Peyer's patch (tissue), 4 donors: ENCODE data around the gene LOXHD1.

ENCODE experiments used
- POLR2A ChIP-seq, 2 donors: fragments of 450-650 bp; IDR thresholded peaks; one replicate each; pipeline ENCODE4 v1.5.1; 2017; ENCODE audit warnings: antibody characterized with exemption in 2 of 2, mild to moderate bottlenecking in 2 of 2, moderate library complexity in 2 of 2
- TF ChIP-seq, protein P1 (sequence below), 6 experiments: fragments of 450-650 bp in 4 of 6; fragments of 200-600 bp in 2 of 6; sonication (generic) in 1 of 6; IDR thresholded peaks; one replicate each; pipeline ENCODE4 v1.5.1; 2017 to 2019; ENCODE audit warnings: antibody characterized with exemption in 6 of 6, mild to moderate bottlenecking in 3 of 6, moderate library complexity in 1 of 6

- TF ChIP-seq, protein P1, sequence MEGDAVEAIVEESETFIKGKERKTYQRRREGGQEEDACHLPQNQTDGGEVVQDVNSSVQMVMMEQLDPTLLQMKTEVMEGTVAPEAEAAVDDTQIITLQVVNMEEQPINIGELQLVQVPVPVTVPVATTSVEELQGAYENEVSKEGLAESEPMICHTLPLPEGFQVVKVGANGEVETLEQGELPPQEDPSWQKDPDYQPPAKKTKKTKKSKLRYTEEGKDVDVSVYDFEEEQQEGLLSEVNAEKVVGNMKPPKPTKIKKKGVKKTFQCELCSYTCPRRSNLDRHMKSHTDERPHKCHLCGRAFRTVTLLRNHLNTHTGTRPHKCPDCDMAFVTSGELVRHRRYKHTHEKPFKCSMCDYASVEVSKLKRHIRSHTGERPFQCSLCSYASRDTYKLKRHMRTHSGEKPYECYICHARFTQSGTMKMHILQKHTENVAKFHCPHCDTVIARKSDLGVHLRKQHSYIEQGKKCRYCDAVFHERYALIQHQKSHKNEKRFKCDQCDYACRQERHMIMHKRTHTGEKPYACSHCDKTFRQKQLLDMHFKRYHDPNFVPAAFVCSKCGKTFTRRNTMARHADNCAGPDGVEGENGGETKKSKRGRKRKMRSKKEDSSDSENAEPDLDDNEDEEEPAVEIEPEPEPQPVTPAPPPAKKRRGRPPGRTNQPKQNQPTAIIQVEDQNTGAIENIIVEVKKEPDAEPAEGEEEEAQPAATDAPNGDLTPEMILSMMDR (IDR thresholded peaks at IDR 0.05), result no peak
- TF ChIP-seq POLR2A (IDR thresholded peaks at IDR 0.05), result no peak
Observed at GRCh38 chr18:46456691-46457090, 200.3 kb downstream of the LOXHD1 start.
